Measurements from ENCODE around the gene RTF1.

The RTF1 gene

DNA sequence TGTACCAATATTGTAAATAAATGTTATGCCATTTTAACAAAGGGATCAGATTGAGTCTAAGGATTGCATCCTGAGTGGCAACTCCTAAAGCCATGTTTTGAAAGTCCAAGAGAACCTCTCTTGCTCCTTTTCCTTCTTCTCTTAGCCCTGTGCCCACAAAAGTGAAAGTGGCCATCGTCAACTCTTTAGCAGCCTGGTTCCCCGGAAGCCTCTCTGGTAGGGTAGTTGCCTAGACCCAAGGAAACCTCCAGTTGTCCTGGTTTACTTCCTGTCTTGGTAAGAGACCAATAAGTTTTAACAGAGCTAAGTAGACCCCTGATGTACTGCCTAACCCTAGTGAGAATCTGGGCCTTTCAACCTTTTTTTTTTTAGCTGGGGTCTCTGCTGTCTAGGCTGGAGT is 66.6 kb downstream of the RTF1 start:
- DNase-seq = no peak
- no peak overlapping the region for H3K56ac ChIP-seq (ENCODE audit: low read length)
- no peak overlapping the region for H2BK120ac ChIP-seq (ENCODE audit: low read depth, low read length)
- no peaks in the 10 kb centered on the region for H3K79me1 ChIP-seq (ENCODE audit: low read length)
- no peak overlapping the region for H3K18ac ChIP-seq (ENCODE audit: low read length)
- H3K79me2 ChIP-seq (ENCODE audit: control insufficient read depth, insufficient read depth, low read length) = no peaks in the 10 kb centered on the region
- H2BK15ac ChIP-seq (replicated peaks; ENCODE audit: low read depth) = no peak overlapping the region
- H4K5ac ChIP-seq (ENCODE audit: low read length) = no peak overlapping the region
- H3K36me3 ChIP-seq (ENCODE audit: control insufficient read depth, insufficient read depth, low read length) = peaks cover 15% of the 10 kb centered on the region
- H3K27ac ChIP-seq (ENCODE audit: low read depth, low read length) = no peak overlapping the region
- no peaks in the 10 kb centered on the region for H3K27me3 ChIP-seq (ENCODE audit: insufficient read depth, low read length, poor library complexity)
- no CpG with 5 or more reads among the region's 2 CpGs for WGBS (ENCODE audit: extremely low coverage, insufficient coverage, low lambda C conversion rate)
- no peak overlapping the region for H3K23ac ChIP-seq (ENCODE audit: low read length)
- no peak overlapping the region for H3K9ac ChIP-seq (ENCODE audit: low read length)
- H2BK5ac ChIP-seq (ENCODE audit: low read length) = no peak overlapping the region
- no peak overlapping the region for H3K4me2 ChIP-seq (ENCODE audit: low read length)
- H2AK5ac ChIP-seq (ENCODE audit: low read length) = no peak overlapping the region
- no peak overlapping the region for H3K4me3 ChIP-seq (ENCODE audit: low read length)
- H3K4me1 ChIP-seq (ENCODE audit: control insufficient read depth, low read depth, low read length) = no peaks in the 10 kb centered on the region
- H4K8ac ChIP-seq (ENCODE audit: low read depth, low read length) = no peak overlapping the region
- no peak overlapping the region for H3K4ac ChIP-seq (ENCODE audit: low read depth, low read length)

GRCh38 chr15:41484937-41485625 is 68.2 kb downstream of the RTF1 start:
- no peak overlapping the region for H3K9ac ChIP-seq (ENCODE audit: low read length)
- no peak overlapping the region for H3K23ac ChIP-seq (ENCODE audit: low read length)
- H3K4ac ChIP-seq (ENCODE audit: low read depth, low read length) = no peak overlapping the region
- no peak overlapping the region for H2AK5ac ChIP-seq (ENCODE audit: low read length)
- H4K5ac ChIP-seq (ENCODE audit: low read length) = no peak overlapping the region
- no peak overlapping the region for H3K18ac ChIP-seq (ENCODE audit: low read length)
- peaks cover 10% of the 10 kb centered on the region for H3K36me3 ChIP-seq (ENCODE audit: control insufficient read depth, insufficient read depth, low read length)
- no peaks in the 10 kb centered on the region for H3K4me1 ChIP-seq (ENCODE audit: control insufficient read depth, low read depth, low read length)
- WGBS (ENCODE audit: extremely low coverage, insufficient coverage, low lambda C conversion rate) = no CpG with 5 or more reads among the region's 11 CpGs
- no peak overlapping the region for H2BK15ac ChIP-seq (replicated peaks; ENCODE audit: low read depth)
- H3K79me1 ChIP-seq (ENCODE audit: low read length) = no peaks in the 10 kb centered on the region
- H3K4me2 ChIP-seq (ENCODE audit: low read length) = no peak overlapping the region
- H3K79me2 ChIP-seq (ENCODE audit: control insufficient read depth, insufficient read depth, low read length) = no peaks in the 10 kb centered on the region
- H3K56ac ChIP-seq (ENCODE audit: low read length) = no peak overlapping the region
- DNase-seq = no peak
- H2BK120ac ChIP-seq (ENCODE audit: low read depth, low read length) = no peak overlapping the region
- H3K27me3 ChIP-seq (ENCODE audit: insufficient read depth, low read length, poor library complexity) = no peaks in the 10 kb centered on the region
- H3K27ac ChIP-seq (ENCODE audit: low read depth, low read length) = no peak overlapping the region
- H3K4me3 ChIP-seq (ENCODE audit: low read length) = no peak overlapping the region
- H4K8ac ChIP-seq (ENCODE audit: low read depth, low read length) = no peak overlapping the region
- H2BK5ac ChIP-seq (ENCODE audit: low read length) = no peak overlapping the region

GRCh38 chr15:41486286-41486685 is 69.4 kb downstream of the RTF1 start:
- Histone ChIP-seq H2BK120ac (ENCODE audit: low read depth, low read length) (no peak overlapping the region), H4K5ac (ENCODE audit: low read length) (no peak overlapping the region), H3K27ac (ENCODE audit: low read depth, low read length) (no peak overlapping the region), H2BK15ac (replicated peaks; ENCODE audit: low read depth) (no peak overlapping the region), H4K8ac (ENCODE audit: low read depth, low read length) (no peak overlapping the region), H3K36me3 (ENCODE audit: control insufficient read depth, insufficient read depth, low read length) (peaks cover 2% of the 10 kb centered on the region), H3K9ac (ENCODE audit: low read length) (no peak overlapping the region), H3K56ac (ENCODE audit: low read length) (no peak overlapping the region), H2BK5ac (ENCODE audit: low read length) (no peak overlapping the region), H3K27me3 (ENCODE audit: insufficient read depth, low read length, poor library complexity) (peaks cover 2% of the 10 kb centered on the region), H3K4me2 (ENCODE audit: low read length) (no peak overlapping the region), H2AK5ac (ENCODE audit: low read length) (no peak overlapping the region), H3K23ac (ENCODE audit: low read length) (no peak overlapping the region), H3K79me2 (ENCODE audit: control insufficient read depth, insufficient read depth, low read length) (no peaks in the 10 kb centered on the region), H3K4me1 (ENCODE audit: control insufficient read depth, low read depth, low read length) (no peaks in the 10 kb centered on the region), H3K79me1 (ENCODE audit: low read length) (no peaks in the 10 kb centered on the region), H3K18ac (ENCODE audit: low read length) (no peak overlapping the region), H3K4ac (ENCODE audit: low read depth, low read length) (no peak overlapping the region), H3K4me3 (ENCODE audit: low read length) (no peak overlapping the region)
- WGBS (ENCODE audit: extremely low coverage, insufficient coverage, low lambda C conversion rate) = no CpG with 5 or more reads among the region's 43 CpGs
- DNase-seq = no peak

GRCh38 chr15:41487381-41487780 is 70.5 kb downstream of the RTF1 start:
- Histone ChIP-seq H3K27me3 (ENCODE audit: insufficient read depth, low read length, poor library complexity) (peaks cover 7% of the 10 kb centered on the region), H3K23ac (ENCODE audit: low read length) (no peak overlapping the region), H3K4me3 (ENCODE audit: low read length) (no peak overlapping the region), H3K79me1 (ENCODE audit: low read length) (no peaks in the 10 kb centered on the region), H3K9ac (ENCODE audit: low read length) (no peak overlapping the region), H2BK120ac (ENCODE audit: low read depth, low read length) (no peak overlapping the region), H4K8ac (ENCODE audit: low read depth, low read length) (no peak overlapping the region), H3K4me1 (ENCODE audit: control insufficient read depth, low read depth, low read length) (no peaks in the 10 kb centered on the region), H3K56ac (ENCODE audit: low read length) (no peak overlapping the region), H4K5ac (ENCODE audit: low read length) (no peak overlapping the region), H3K4me2 (ENCODE audit: low read length) (no peak overlapping the region), H3K36me3 (ENCODE audit: control insufficient read depth, insufficient read depth, low read length) (no peaks in the 10 kb centered on the region), H3K79me2 (ENCODE audit: control insufficient read depth, insufficient read depth, low read length) (no peaks in the 10 kb centered on the region), H3K27ac (ENCODE audit: low read depth, low read length) (no peak overlapping the region), H2AK5ac (ENCODE audit: low read length) (no peak overlapping the region), H2BK15ac (replicated peaks; ENCODE audit: low read depth) (no peak overlapping the region), H3K18ac (ENCODE audit: low read length) (no peak overlapping the region), H3K4ac (ENCODE audit: low read depth, low read length) (no peak overlapping the region), H2BK5ac (ENCODE audit: low read length) (no peak overlapping the region)
- no CpG with 5 or more reads among the region's 9 CpGs for WGBS (ENCODE audit: extremely low coverage, insufficient coverage, low lambda C conversion rate)
- DNase-seq = no peak

DNA sequence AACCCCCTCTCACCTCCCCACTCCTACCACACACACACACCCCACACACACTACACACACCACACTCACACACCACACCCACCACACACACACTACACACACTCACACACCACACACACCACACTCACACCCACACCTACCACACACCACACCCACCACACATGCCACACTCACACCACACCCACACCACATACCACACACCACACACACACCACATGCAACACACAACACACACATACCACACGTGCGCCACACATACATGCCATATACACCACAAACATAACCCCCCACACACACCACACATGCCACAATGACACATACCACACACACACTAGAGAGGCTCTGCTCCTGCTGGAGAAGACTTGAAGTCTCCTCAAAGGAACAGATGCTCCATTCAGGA is 70.9 kb downstream of the RTF1 start:
- Histone ChIP-seq H3K23ac (ENCODE audit: low read length) (no peak overlapping the region), H2BK15ac (replicated peaks; ENCODE audit: low read depth) (no peak overlapping the region), H3K9ac (ENCODE audit: low read length) (no peak overlapping the region), H4K5ac (ENCODE audit: low read length) (no peak overlapping the region), H2AK5ac (ENCODE audit: low read length) (no peak overlapping the region), H3K36me3 (ENCODE audit: control insufficient read depth, insufficient read depth, low read length) (no peaks in the 10 kb centered on the region), H3K79me1 (ENCODE audit: low read length) (no peaks in the 10 kb centered on the region), H3K27ac (ENCODE audit: low read depth, low read length) (no peak overlapping the region), H3K79me2 (ENCODE audit: control insufficient read depth, insufficient read depth, low read length) (no peaks in the 10 kb centered on the region), H2BK120ac (ENCODE audit: low read depth, low read length) (no peak overlapping the region), H3K4me2 (ENCODE audit: low read length) (no peak overlapping the region), H3K27me3 (ENCODE audit: insufficient read depth, low read length, poor library complexity) (peaks cover 10% of the 10 kb centered on the region), H4K8ac (ENCODE audit: low read depth, low read length) (no peak overlapping the region), H3K4me1 (ENCODE audit: control insufficient read depth, low read depth, low read length) (peaks cover 3% of the 10 kb centered on the region), H2BK5ac (ENCODE audit: low read length) (no peak overlapping the region), H3K4ac (ENCODE audit: low read depth, low read length) (no peak overlapping the region), H3K18ac (ENCODE audit: low read length) (no peak overlapping the region), H3K4me3 (ENCODE audit: low read length) (no peak overlapping the region), H3K56ac (ENCODE audit: low read length) (no peak overlapping the region)
- WGBS (ENCODE audit: extremely low coverage, insufficient coverage, low lambda C conversion rate) = no CpG with 5 or more reads among the region's 2 CpGs
- DNase-seq = no peak

- no peak overlapping the region for H2BK5ac ChIP-seq (ENCODE audit: low read length)
- no peak overlapping the region for H3K18ac ChIP-seq (ENCODE audit: low read length)
- H2BK120ac ChIP-seq (ENCODE audit: low read depth, low read length) = no peak overlapping the region
- H3K4me2 ChIP-seq (ENCODE audit: low read length) = no peak overlapping the region
- H3K23ac ChIP-seq (ENCODE audit: low read length) = no peak overlapping the region
- no peak overlapping the region for H3K4me3 ChIP-seq (ENCODE audit: low read length)
- no peak overlapping the region for H4K8ac ChIP-seq (ENCODE audit: low read depth, low read length)
- no peak overlapping the region for H2BK15ac ChIP-seq (replicated peaks; ENCODE audit: low read depth)
- no peak overlapping the region for H3K27ac ChIP-seq (ENCODE audit: low read depth, low read length)
- H3K4ac ChIP-seq (ENCODE audit: low read depth, low read length) = no peak overlapping the region
- no CpG with 5 or more reads among the region's 2 CpGs for WGBS (ENCODE audit: extremely low coverage, insufficient coverage, low lambda C conversion rate)
- no peak overlapping the region for H2AK5ac ChIP-seq (ENCODE audit: low read length)
- H3K27me3 ChIP-seq (ENCODE audit: insufficient read depth, low read length, poor library complexity) = peaks cover 18% of the 10 kb centered on the region
- H3K36me3 ChIP-seq (ENCODE audit: control insufficient read depth, insufficient read depth, low read length) = no peaks in the 10 kb centered on the region
- H3K79me1 ChIP-seq (ENCODE audit: low read length) = no peaks in the 10 kb centered on the region
- H3K9ac ChIP-seq (ENCODE audit: low read length) = no peak overlapping the region
- H3K56ac ChIP-seq (ENCODE audit: low read length) = no peak overlapping the region
- no peak overlapping the region for H4K5ac ChIP-seq (ENCODE audit: low read length)
- H3K4me1 ChIP-seq (ENCODE audit: control insufficient read depth, low read depth, low read length) = peaks cover 4% of the 10 kb centered on the region
- H3K79me2 ChIP-seq (ENCODE audit: control insufficient read depth, insufficient read depth, low read length) = no peaks in the 10 kb centered on the region
- no peak for DNase-seq
These were observed 72.7 kb downstream of the RTF1 start for GRCh38 chr15:41489641-41490040.
